Mesenchymal stem cell (in vitro differentiated cells and primary cell): ENCODE results near the gene HTRA3.

ENCODE experiments used
- DNase-seq: peaks from one replicate; pipeline ENCODE4 v3.0.0-alpha.2; 2013
- H2AFZ ChIP-seq: one replicate; pipeline ENCODE4 v1.6.1; 2013; ENCODE audit warnings: low read depth, mild to moderate bottlenecking, control low read depth, inconsistent platforms, low read length, moderate library complexity
- H2AK5ac ChIP-seq: 2 replicates; pipeline ENCODE4 v1.6.1; 2013; ENCODE audit warnings: low read length, moderate library complexity, mild to moderate bottlenecking, inconsistent platforms; ENCODE audit not compliant: severe bottlenecking
- H2BK120ac ChIP-seq: one replicate; pipeline ENCODE4 v1.6.1; 2013; ENCODE audit warnings: low read depth, mild to moderate bottlenecking, inconsistent platforms, low read length, moderate library complexity
- H2BK12ac ChIP-seq, 2 experiments: one replicate each; pipeline ENCODE4 v1.6.1; 2013; ENCODE audit warnings: inconsistent platforms in 2 of 2, low read length in 2 of 2, mild to moderate bottlenecking in 2 of 2, moderate library complexity in 2 of 2, control low read depth in 1 of 2
- H2BK15ac ChIP-seq: one replicate; pipeline ENCODE4 v1.6.1; 2013; ENCODE audit warnings: mild to moderate bottlenecking, low read depth, inconsistent platforms; ENCODE audit not compliant: poor library complexity, severe bottlenecking
- H2BK5ac ChIP-seq: 2 replicates; pipeline ENCODE4 v1.6.1; 2013; ENCODE audit warnings: low read depth, mild to moderate bottlenecking, low read length, control low read depth, inconsistent platforms; ENCODE audit not compliant: poor library complexity, severe bottlenecking
- H3K14ac ChIP-seq, 2 experiments: one replicate each; pipeline ENCODE4 v1.6.1; 2013; ENCODE audit warnings: inconsistent platforms in 2 of 2, low read length in 2 of 2, control low read depth in 1 of 2, mild to moderate bottlenecking in 1 of 2, moderate library complexity in 1 of 2
- H3K18ac ChIP-seq, 2 experiments: one replicate each; pipeline ENCODE4 v1.6.1; 2013; ENCODE audit warnings: inconsistent platforms in 2 of 2, low read length in 2 of 2, control low read depth in 1 of 2, low read depth in 1 of 2, mild to moderate bottlenecking in 1 of 2
- H3K23ac ChIP-seq, 2 experiments: one replicate each; pipeline ENCODE4 v1.6.1; 2013; ENCODE audit warnings: inconsistent platforms in 2 of 2, low read length in 2 of 2, mild to moderate bottlenecking in 2 of 2, moderate library complexity in 2 of 2, control low read depth in 1 of 2
- H3K27ac ChIP-seq: 2 replicates; pipeline ENCODE4 v1.5.1; 2013; ENCODE audit warnings: mild to moderate bottlenecking, moderate library complexity, low read length, control low read depth, inconsistent platforms; ENCODE audit not compliant: poor library complexity, severe bottlenecking
- H3K27me3 ChIP-seq, 2 experiments: 2 replicates each; pipeline versions ENCODE4 v1.6.1 to v1.7.0; 2013; ENCODE audit warnings: low read length in 2 of 2, mild to moderate bottlenecking in 2 of 2, moderate library complexity in 2 of 2, control low read depth in 1 of 2, inconsistent platforms in 1 of 2; ENCODE audit not compliant: control insufficient read depth in 1 of 2, insufficient read depth in 1 of 2
- H3K36me3 ChIP-seq, 2 experiments: 2 replicates each; pipeline versions ENCODE4 v1.6.1 to v1.7.0; 2013; ENCODE audit warnings: low read length in 2 of 2, control low read depth in 1 of 2, inconsistent platforms in 1 of 2, low read depth in 1 of 2, mild to moderate bottlenecking in 1 of 2; ENCODE audit not compliant: insufficient read depth in 2 of 2, control insufficient read depth in 1 of 2
- H3K4ac ChIP-seq, 2 experiments: one replicate each; pipeline ENCODE4 v1.6.1; 2013; ENCODE audit warnings: inconsistent platforms in 2 of 2, low read length in 2 of 2, mild to moderate bottlenecking in 2 of 2, moderate library complexity in 2 of 2, control low read depth in 1 of 2, low read depth in 1 of 2
- H3K4me1 ChIP-seq: 2 replicates; pipeline ENCODE4 v1.6.1; 2013; ENCODE audit warnings: low read depth, low read length, control low read depth; ENCODE audit not compliant: control insufficient read depth, insufficient read depth
- H3K4me2 ChIP-seq: 2 replicates; pipeline ENCODE4 v1.6.1; 2013; ENCODE audit warnings: low read length, mild to moderate bottlenecking, inconsistent platforms; ENCODE audit not compliant: poor library complexity, severe bottlenecking
- H3K4me3 ChIP-seq, 2 experiments: 2 replicates each; pipeline versions ENCODE4 v1.5.1 to v1.7.0; 2013; ENCODE audit warnings: low read length in 2 of 2, mild to moderate bottlenecking in 2 of 2, control low read depth in 1 of 2, low read depth in 1 of 2; ENCODE audit not compliant: insufficient read depth in 1 of 2
- H3K79me1 ChIP-seq: replicated peaks from 2 replicates; pipeline ENCODE4 v1.6.1; 2013; ENCODE audit warnings: mild to moderate bottlenecking, control low read depth, low read length, inconsistent platforms; ENCODE audit not compliant: poor library complexity, severe bottlenecking
- H3K9ac ChIP-seq: 2 replicates; pipeline ENCODE4 v1.7.0; 2013; ENCODE audit warnings: mild to moderate bottlenecking, low read length, moderate library complexity
- H3K9me3 ChIP-seq: 2 replicates; pipeline ENCODE4 v1.7.0; 2013; ENCODE audit warnings: mild to moderate bottlenecking, low read length; ENCODE audit not compliant: control insufficient read depth
- H4K8ac ChIP-seq: one replicate; pipeline ENCODE4 v1.6.1; 2013; ENCODE audit warnings: inconsistent platforms, mild to moderate bottlenecking, low read length, moderate library complexity
- H4K91ac ChIP-seq: one replicate; pipeline ENCODE4 v1.6.1; 2013; ENCODE audit warnings: mild to moderate bottlenecking, low read length, inconsistent platforms
- WGBS: methylation state at CpG from one replicate; pipeline ENCODE4 v1.1.7; 2013; ENCODE audit warnings: mixed read lengths; 5-methylcytosine and 5-hydroxymethylcytosine counted together

HTRA3 gene

GRCh38 chr4:8292478-8293107 lies 23.0 kb downstream of the HTRA3 start:
- Histone ChIP-seq H4K8ac (no peak overlapping the region), H3K14ac (no peak overlapping the region), H2BK15ac (no peak overlapping the region), H2BK5ac (no peak overlapping the region), H3K4me1 (no peaks in the 10 kb centered on the region), H2BK120ac (no peak overlapping the region), H3K9ac (no peak overlapping the region), H3K4ac (no peak overlapping the region), H3K27ac (no peak overlapping the region), H3K18ac (no peak overlapping the region), H2AK5ac (no peak overlapping the region), H3K4me2 (no peak overlapping the region), H3K23ac (no peak overlapping the region), H3K27me3 (peaks cover 0 to 4% of the 10 kb centered on the region in 2 experiments), H2AFZ (no peak overlapping the region), H3K4me3 (no peak overlapping the region), H3K36me3 (peaks cover 0 to 8% of the 10 kb centered on the region in 2 experiments), H3K79me1 (no peaks in the 10 kb centered on the region), H4K91ac (no peak overlapping the region), H3K9me3 (no peaks in the 10 kb centered on the region), H2BK12ac (no peak overlapping the region)
- WGBS = 86% methylated on average over 8 of the region's 8 CpGs
- DNase-seq = no peak

DNA sequence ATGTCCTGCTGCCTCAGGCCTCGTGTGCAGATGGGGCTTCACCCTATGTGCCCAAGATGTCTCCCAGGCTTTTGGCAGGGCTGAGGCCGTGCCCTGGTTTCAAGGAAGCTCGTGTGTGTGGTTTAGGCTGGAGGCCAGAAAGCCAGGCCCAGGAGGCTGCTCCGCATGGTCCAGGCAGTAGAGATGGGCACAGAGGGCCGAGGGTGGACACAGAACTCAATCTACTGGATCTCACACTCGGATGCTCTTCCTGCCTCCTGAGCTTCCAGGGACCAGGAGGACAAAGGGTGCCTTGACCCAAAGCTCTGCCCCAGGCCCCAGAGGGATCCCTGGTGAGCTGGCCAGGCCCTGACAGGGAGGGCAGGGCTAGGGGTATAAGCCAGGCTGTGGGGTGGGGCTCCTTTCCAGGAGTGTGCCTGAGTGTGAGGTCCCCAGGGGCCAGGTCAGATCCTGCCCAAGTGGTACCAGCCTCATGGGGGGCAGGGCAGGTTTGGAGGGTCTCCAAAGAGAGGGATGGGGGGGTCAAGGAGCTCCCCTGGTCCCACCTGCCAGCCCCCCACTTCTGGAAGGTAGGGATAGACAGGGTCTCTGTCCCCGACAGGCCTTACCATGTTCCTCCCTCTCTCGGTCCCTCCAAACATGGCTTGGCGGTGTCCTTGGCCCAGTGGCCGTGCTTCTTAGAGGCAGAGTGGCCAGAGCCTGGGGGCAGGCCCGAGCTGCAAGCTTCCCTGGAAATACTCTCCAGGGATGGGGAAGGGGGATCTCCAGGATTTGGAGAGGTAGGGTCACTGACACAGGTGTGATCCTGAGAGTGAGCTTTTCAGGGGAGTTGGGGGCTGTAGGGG lies 23.8 kb downstream of the HTRA3 start:
- H3K4me1 ChIP-seq = no peaks in the 10 kb centered on the region
- no peak overlapping the region for H3K4me3 ChIP-seq
- H3K9me3 ChIP-seq = no peaks in the 10 kb centered on the region
- H3K4me2 ChIP-seq = no peak overlapping the region
- H2BK15ac ChIP-seq = no peak overlapping the region
- H3K9ac ChIP-seq = no peak overlapping the region
- H3K79me1 ChIP-seq = no peaks in the 10 kb centered on the region
- H2BK5ac ChIP-seq = no peak overlapping the region
- no peak overlapping the region for H2AFZ ChIP-seq
- H3K27ac ChIP-seq = no peak overlapping the region
- H3K27me3 ChIP-seq = peaks cover 0 to 4% of the 10 kb centered on the region in 2 experiments
- no peak overlapping the region for H4K8ac ChIP-seq
- no peak overlapping the region for H2BK120ac ChIP-seq
- no peak for DNase-seq
- no peak overlapping the region for H4K91ac ChIP-seq
- no peak overlapping the region for H3K14ac ChIP-seq
- no peak overlapping the region for H3K18ac ChIP-seq
- no peak overlapping the region for H2BK12ac ChIP-seq
- WGBS = 89% methylated on average over 11 of the region's 11 CpGs
- H3K4ac ChIP-seq = no peak overlapping the region
- H3K23ac ChIP-seq = no peak overlapping the region
- H2AK5ac ChIP-seq = no peak overlapping the region
- H3K36me3 ChIP-seq = peaks cover 0 to 8% of the 10 kb centered on the region in 2 experiments

DNA sequence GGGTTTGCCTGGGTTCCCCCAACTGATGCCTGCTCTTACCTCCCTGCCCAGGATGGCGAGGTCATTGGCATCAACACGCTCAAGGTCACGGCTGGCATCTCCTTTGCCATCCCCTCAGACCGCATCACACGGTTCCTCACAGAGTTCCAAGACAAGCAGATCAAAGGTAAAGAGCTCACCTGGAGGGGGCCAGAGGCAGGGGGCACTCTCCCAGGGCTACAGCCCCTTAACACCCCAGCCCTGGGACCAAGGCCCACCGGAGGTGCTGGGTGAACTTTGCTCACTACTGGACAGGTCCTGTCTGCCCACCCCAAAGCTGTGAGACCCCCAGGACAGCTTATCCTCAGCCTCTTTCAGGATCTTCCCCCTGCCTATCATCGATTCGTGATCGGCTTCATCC lies 24.5 kb downstream of the HTRA3 start:
- no peak overlapping the region for H3K14ac ChIP-seq
- H2BK5ac ChIP-seq = no peak overlapping the region
- H2BK120ac ChIP-seq = no peak overlapping the region
- no peak overlapping the region for H4K91ac ChIP-seq
- H3K4ac ChIP-seq = no peak overlapping the region
- H3K23ac ChIP-seq = no peak overlapping the region
- no peak overlapping the region for H3K18ac ChIP-seq
- no peak overlapping the region for H3K9ac ChIP-seq
- WGBS = 98% methylated on average over 9 of the region's 9 CpGs
- no peak overlapping the region for H2BK15ac ChIP-seq
- H3K4me1 ChIP-seq = no peaks in the 10 kb centered on the region
- H3K79me1 ChIP-seq = no peaks in the 10 kb centered on the region
- peaks cover 0 to 4% of the 10 kb centered on the region in 2 experiments for H3K27me3 ChIP-seq
- H3K9me3 ChIP-seq = no peaks in the 10 kb centered on the region
- H2AK5ac ChIP-seq = no peak overlapping the region
- no peak overlapping the region for H3K4me2 ChIP-seq
- H3K36me3 ChIP-seq = peaks cover 0 to 8% of the 10 kb centered on the region in 2 experiments
- H2AFZ ChIP-seq = no peak overlapping the region
- no peak overlapping the region for H3K4me3 ChIP-seq
- H4K8ac ChIP-seq = no peak overlapping the region
- no peak for DNase-seq
- no peak overlapping the region for H3K27ac ChIP-seq
- H2BK12ac ChIP-seq = no peak overlapping the region

DNA sequence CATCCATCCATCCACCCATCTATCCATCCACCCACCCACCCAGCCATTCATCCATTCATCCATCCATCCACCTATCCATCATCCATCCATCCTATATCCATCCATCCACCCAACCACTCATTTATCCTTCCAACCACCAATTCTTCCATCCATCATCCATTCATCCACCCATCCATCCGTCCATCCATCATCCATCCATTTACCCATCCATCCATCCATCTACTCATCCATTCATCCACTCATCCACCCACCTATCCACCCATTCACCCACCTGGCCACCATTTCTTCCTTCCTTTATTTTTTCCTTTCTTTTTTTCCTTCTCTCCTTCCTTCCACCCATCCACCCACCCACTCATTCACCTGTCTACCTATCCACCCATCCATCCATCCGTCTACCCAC lies 25.2 kb downstream of the HTRA3 start:
- no peak overlapping the region for H3K14ac ChIP-seq
- 85% methylated on average over 2 of the region's 2 CpGs for whole genome bisulfite sequencing
- H3K4me3 ChIP-seq = no peak overlapping the region
- no peak overlapping the region for H4K91ac ChIP-seq
- DNase-seq = no peak
- no peak overlapping the region for H3K9ac ChIP-seq
- H2BK120ac ChIP-seq = no peak overlapping the region
- peaks cover 0 to 4% of the 10 kb centered on the region in 2 experiments for H3K27me3 ChIP-seq
- no peak overlapping the region for H3K23ac ChIP-seq
- no peak overlapping the region for H3K4ac ChIP-seq
- H3K79me1 ChIP-seq = no peaks in the 10 kb centered on the region
- peaks cover 0 to 8% of the 10 kb centered on the region in 2 experiments for H3K36me3 ChIP-seq
- no peak overlapping the region for H3K4me2 ChIP-seq
- H2BK15ac ChIP-seq = no peak overlapping the region
- no peak overlapping the region for H3K18ac ChIP-seq
- H2BK5ac ChIP-seq = no peak overlapping the region
- no peak overlapping the region for H4K8ac ChIP-seq
- no peak overlapping the region for H2AFZ ChIP-seq
- H3K9me3 ChIP-seq = no peaks in the 10 kb centered on the region
- no peak overlapping the region for H3K27ac ChIP-seq
- H2BK12ac ChIP-seq = no peak overlapping the region
- H2AK5ac ChIP-seq = no peak overlapping the region
- H3K4me1 ChIP-seq = no peaks in the 10 kb centered on the region
